NCI-H1694 treated with DMSO at 0.1 percent for 48 hours (cell line): Measurements from ENCODE around the gene ZSWIM7.

Source experiments
- DNase-seq: peaks from one replicate; lab custom pipeline; 2025; lab: John Stamatoyannopoulos, UW

The ZSWIM7 gene

DNA sequence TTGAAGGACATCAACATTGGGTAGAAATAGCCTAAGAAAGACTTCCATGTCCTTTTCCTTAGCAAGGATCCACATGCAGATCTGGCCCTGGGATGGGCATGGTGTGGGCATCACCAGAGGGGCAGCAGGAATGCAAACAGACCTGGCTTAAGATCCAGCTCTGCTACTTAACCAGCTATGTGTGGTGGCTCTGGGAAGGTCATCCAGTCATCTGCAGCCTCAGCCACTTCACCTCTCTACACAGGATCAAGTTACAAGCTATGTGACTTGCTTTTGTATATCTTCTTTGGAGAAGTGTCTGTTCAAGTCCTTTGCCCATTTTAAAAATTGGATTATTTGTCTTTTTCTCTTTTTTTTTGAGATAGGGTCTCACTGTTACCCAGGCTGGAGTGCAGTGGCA is 68.1 kb downstream of the ZSWIM7 start:
- DNase-seq, result no peak

- DNase-seq, result no peak
Observed at GRCh38 chr17:15930426-15930825, 69.1 kb downstream of the ZSWIM7 start.

- DNase-seq, result no peak
Observed at GRCh38 chr17:15929941-15930340, 69.6 kb downstream of the ZSWIM7 start.

GRCh38 chr17:15928286-15928785 is 71.2 kb downstream of the ZSWIM7 start:
- DNase-seq, result no peak
